ENCODE results near the gene RYR1. TPM values are rescaled to one million over a fixed set of nuclear protein-coding genes. Genes with fewer than 3 reads are reported as not detected.

The RYR1 gene
- total RNA-seq, 2 donors from 2014 or later: 0.33 to 1.0 TPM

GRCh38 chr19:38399537-38399936, 34.0 kb upstream of the RYR1 start:
- no peaks in the 10 kb centered on the region for H3K36me3 ChIP-seq (replicated peaks in 1 of 2; ENCODE audit: insufficient read depth in 1 of 2, low read depth in 2 of 2)
- peaks cover 9% of the 10 kb centered on the region for H3K4me1 ChIP-seq
- no peak for DNase-seq
- peaks cover 0 to 6% of the 10 kb centered on the region in 2 donors for H3K27me3 ChIP-seq
- 29 to 52% methylated on average over 1 of the region's 1 CpG for WGBS, 2 donors
- ATAC-seq: no peak
- no peak overlapping the region for H3K27ac ChIP-seq
- no peaks in the 10 kb centered on the region for H3K9me3 ChIP-seq
- H3K4me3 ChIP-seq: no peak overlapping the region
- no peak for TF ChIP-seq POLR2A (IDR thresholded peaks at IDR 0.05)
- TF ChIP-seq, protein P1, sequence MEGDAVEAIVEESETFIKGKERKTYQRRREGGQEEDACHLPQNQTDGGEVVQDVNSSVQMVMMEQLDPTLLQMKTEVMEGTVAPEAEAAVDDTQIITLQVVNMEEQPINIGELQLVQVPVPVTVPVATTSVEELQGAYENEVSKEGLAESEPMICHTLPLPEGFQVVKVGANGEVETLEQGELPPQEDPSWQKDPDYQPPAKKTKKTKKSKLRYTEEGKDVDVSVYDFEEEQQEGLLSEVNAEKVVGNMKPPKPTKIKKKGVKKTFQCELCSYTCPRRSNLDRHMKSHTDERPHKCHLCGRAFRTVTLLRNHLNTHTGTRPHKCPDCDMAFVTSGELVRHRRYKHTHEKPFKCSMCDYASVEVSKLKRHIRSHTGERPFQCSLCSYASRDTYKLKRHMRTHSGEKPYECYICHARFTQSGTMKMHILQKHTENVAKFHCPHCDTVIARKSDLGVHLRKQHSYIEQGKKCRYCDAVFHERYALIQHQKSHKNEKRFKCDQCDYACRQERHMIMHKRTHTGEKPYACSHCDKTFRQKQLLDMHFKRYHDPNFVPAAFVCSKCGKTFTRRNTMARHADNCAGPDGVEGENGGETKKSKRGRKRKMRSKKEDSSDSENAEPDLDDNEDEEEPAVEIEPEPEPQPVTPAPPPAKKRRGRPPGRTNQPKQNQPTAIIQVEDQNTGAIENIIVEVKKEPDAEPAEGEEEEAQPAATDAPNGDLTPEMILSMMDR (IDR thresholded peaks at IDR 0.05): no peak
- intact Hi-C loops (cut with DNase I): loop anchor here (10.0 kb wide), 1 partner anchor 215 kb away; the partner anchor contains the start of genes EIF3K and MAP4K1

DNA sequence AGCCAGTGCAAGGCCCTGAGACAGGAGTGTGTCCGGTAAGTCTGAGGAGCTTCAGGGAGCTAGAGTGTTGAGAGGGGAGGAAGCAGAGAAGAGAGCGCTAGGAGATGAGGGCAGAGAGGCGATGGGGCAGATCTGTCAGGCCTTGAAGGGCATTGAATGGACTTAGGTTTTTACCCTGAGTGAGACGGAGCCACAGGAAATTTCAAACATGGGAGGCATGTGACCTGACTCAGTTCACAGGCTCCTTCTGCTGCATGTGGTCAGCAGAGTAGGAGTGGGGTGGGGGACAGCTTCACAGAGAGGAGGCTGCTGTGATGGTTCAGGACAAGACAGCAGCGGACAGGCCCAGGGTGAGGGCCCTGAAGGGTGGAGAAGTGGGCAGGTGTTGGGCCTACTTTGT, 33.1 kb upstream of the RYR1 start:
- Histone ChIP-seq H3K4me1 (peaks cover 10% of the 10 kb centered on the region), H3K4me3 (no peak overlapping the region), H3K9me3 (no peaks in the 10 kb centered on the region), H3K27ac (no peak overlapping the region), H3K27me3 (peaks cover 0 to 5% of the 10 kb centered on the region in 2 donors), H3K36me3 (replicated peaks in 1 of 2; ENCODE audit: insufficient read depth in 1 of 2, low read depth in 2 of 2) (no peaks in the 10 kb centered on the region)
- intact Hi-C loops (cut with DNase I): loop anchor here (10.0 kb wide), 1 partner anchor 524 kb away; no protein-coding TSS in a partner anchor
- WGBS, 2 donors: 72 to 81% methylated on average over 5 of the region's 5 CpGs
- TF ChIP-seq POLR2A (IDR thresholded peaks at IDR 0.05): no peak
- TF ChIP-seq, protein P1 (IDR thresholded peaks at IDR 0.05): no peak
- no peak for DNase-seq
- ATAC-seq: no peak

DNA sequence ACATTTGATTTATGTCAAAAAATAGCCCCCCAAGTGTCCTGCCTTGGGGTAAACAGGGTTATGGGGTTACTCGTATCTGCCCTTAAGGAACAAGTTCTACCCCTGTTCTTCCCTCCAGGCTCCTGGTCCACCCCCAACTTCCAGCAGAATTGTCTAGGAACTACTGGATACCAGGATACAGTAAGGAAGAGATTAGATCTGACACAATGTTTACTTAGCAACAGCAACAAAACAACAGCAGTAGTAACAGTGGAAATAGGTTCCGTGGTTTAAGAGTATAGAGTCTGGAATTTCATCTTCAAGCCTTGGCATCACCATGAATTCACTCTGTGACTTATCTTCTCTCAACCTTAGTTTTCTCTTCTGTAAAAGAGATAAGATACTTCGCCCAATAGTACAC, 32.3 kb upstream of the RYR1 start:
- intact Hi-C loops (cut with DNase I): loop anchor here (10.0 kb wide), 1 partner anchor 524 kb away; no protein-coding TSS in a partner anchor
- DNase-seq: no peak
- WGBS, 2 donors: 45 to 49% methylated on average over 3 of the region's 3 CpGs
- Histone ChIP-seq H3K27ac (no peak overlapping the region), H3K36me3 (replicated peaks in 1 of 2; ENCODE audit: insufficient read depth in 1 of 2, low read depth in 2 of 2) (no peaks in the 10 kb centered on the region), H3K9me3 (no peaks in the 10 kb centered on the region), H3K4me3 (no peak overlapping the region), H3K4me1 (peaks cover 10% of the 10 kb centered on the region), H3K27me3 (peaks cover 0 to 5% of the 10 kb centered on the region in 2 donors)
- ATAC-seq: no peak
- TF ChIP-seq, protein P1 (IDR thresholded peaks at IDR 0.05): no peak
- no peak for TF ChIP-seq POLR2A (IDR thresholded peaks at IDR 0.05)

DNA sequence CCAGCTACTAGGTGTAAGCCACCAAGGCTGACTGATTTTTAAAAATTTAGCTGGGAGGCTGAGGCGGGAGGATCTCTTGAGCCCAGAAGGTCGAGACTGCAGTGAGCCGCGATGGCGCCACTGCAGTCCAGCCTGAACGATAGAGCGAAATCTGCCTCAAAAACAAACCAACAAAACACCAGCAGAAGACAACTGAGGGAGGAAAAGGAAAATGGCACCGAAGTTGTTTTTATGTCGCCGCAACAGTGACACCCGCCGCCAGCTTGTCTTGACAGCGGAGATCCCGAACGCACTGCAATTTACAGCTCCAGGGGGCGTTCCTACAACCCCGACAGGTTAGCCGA, 30.9 kb upstream of the RYR1 start:
- peak in 1 of 3 donors; percentile 36 for TF ChIP-seq POLR2A (IDR thresholded peaks at IDR 0.05)
- TF ChIP-seq, protein P1 (IDR thresholded peaks at IDR 0.05): no peak
- DNase-seq: no peak
- 2 to 10% methylated on average over 15 to 18 of the region's 18 CpGs for WGBS, 2 donors
- Histone ChIP-seq H3K36me3 (replicated peaks in 1 of 2; ENCODE audit: insufficient read depth in 1 of 2, low read depth in 2 of 2) (no peaks in the 10 kb centered on the region), H3K9me3 (no peaks in the 10 kb centered on the region), H3K27me3 (peaks cover 0 to 5% of the 10 kb centered on the region in 2 donors), H3K27ac (peak overlapping the region in 3 of 4 donors; percentile 16 to 88 (median 53)), H3K4me3 (no peak overlapping the region), H3K4me1 (peaks cover 10% of the 10 kb centered on the region)
- ATAC-seq: no peak
- intact Hi-C loops (cut with DNase I): loop anchor here (10.0 kb wide), 1 partner anchor 522 kb away; no protein-coding TSS in a partner anchor

All from body of pancreas (tissue), 4 donors.